Astrocyte of the spinal cord (primary cell): Measurements from ENCODE around the gene EEF1G.

Experiments used
- DNase-seq: peaks from one replicate; pipeline ENCODE4 v3.0.0; 2011; ENCODE audit warnings: low read depth, low spot score
- H3K4me3 ChIP-seq: 2 replicates; pipeline ENCODE4 v1.5.1; 2011; ENCODE audit warnings: low read depth, mild to moderate bottlenecking, low read length, moderate library complexity
- in situ Hi-C: cut with HindIII; loops from 2 replicates; pipeline ENCODE4 v1.10.0; 2017; ENCODE audit warnings: low sequenced_read_pairs
- TF ChIP-seq, protein P1 (sequence below): IDR thresholded peaks from 2 replicates; pipeline ENCODE4 v1.5.1; 2012; ENCODE audit warnings: low read depth, mild to moderate bottlenecking, low read length, inconsistent platforms

The EEF1G gene

DNA sequence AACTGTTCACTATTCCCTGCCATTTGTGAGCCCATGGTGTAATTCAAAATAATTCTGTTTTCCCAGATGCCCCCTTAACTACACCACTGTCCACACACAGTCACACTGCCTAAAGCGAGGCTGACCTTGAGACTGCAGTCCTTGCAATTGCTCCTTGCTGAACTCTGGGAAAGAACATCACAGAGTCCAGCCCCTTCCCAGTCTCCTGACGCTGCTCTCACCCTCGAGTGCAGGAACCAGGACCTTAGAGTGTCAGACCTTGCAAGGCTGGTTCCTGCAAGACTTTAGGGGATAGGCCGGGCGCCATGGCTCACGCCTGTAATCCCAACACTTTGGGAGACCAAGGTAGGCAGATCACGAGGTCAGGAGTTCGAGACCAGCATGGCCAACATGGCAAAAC is 60.7 kb downstream of the EEF1G start:
- no peak for DNase-seq
- no peak overlapping the region for H3K4me3 ChIP-seq
- in situ Hi-C loops: no loop called here
- TF ChIP-seq, protein P1, sequence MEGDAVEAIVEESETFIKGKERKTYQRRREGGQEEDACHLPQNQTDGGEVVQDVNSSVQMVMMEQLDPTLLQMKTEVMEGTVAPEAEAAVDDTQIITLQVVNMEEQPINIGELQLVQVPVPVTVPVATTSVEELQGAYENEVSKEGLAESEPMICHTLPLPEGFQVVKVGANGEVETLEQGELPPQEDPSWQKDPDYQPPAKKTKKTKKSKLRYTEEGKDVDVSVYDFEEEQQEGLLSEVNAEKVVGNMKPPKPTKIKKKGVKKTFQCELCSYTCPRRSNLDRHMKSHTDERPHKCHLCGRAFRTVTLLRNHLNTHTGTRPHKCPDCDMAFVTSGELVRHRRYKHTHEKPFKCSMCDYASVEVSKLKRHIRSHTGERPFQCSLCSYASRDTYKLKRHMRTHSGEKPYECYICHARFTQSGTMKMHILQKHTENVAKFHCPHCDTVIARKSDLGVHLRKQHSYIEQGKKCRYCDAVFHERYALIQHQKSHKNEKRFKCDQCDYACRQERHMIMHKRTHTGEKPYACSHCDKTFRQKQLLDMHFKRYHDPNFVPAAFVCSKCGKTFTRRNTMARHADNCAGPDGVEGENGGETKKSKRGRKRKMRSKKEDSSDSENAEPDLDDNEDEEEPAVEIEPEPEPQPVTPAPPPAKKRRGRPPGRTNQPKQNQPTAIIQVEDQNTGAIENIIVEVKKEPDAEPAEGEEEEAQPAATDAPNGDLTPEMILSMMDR: no peak
